Endodermal cell (in vitro differentiated cells): ENCODE measurements around the gene TDRD1. TPM values are rescaled to one million over a fixed set of nuclear protein-coding genes. Genes with fewer than 3 reads are reported as not detected.

Experiments
- DNase-seq: peaks from one replicate; pipeline ENCODE4 v3.0.0-alpha.2; 2017
- H3K27ac ChIP-seq: 2 replicates; pipeline ENCODE4 v1.5.1; 2013; ENCODE audit warnings: mild to moderate bottlenecking, low read depth, low read length, moderate library complexity
- H3K27me3 ChIP-seq: 2 replicates; pipeline ENCODE4 v1.6.1; 2013; ENCODE audit warnings: mild to moderate bottlenecking, low read length, moderate library complexity; ENCODE audit not compliant: insufficient read depth, control insufficient read depth, poor library complexity, severe bottlenecking
- H3K36me3 ChIP-seq: 2 replicates; pipeline ENCODE4 v1.7.0; 2013; ENCODE audit warnings: mild to moderate bottlenecking, low read length, moderate library complexity; ENCODE audit not compliant: control insufficient read depth, insufficient read depth
- H3K4me1 ChIP-seq: one replicate; pipeline ENCODE4 v1.7.0; 2013; ENCODE audit warnings: low read length; ENCODE audit not compliant: control insufficient read depth, insufficient read depth
- H3K4me3 ChIP-seq: 2 replicates; pipeline ENCODE4 v1.5.1; 2013; ENCODE audit warnings: mild to moderate bottlenecking, low read length, moderate library complexity
- H3K9ac ChIP-seq: 2 replicates; pipeline ENCODE4 v1.6.1; 2013; ENCODE audit warnings: mild to moderate bottlenecking, low read length, moderate library complexity; ENCODE audit not compliant: poor library complexity, severe bottlenecking; ENCODE audit errors: extremely low read depth
- H3K9me3 ChIP-seq: 2 replicates; pipeline ENCODE4 v1.6.1; 2013; ENCODE audit warnings: mild to moderate bottlenecking, low read length, moderate library complexity; ENCODE audit not compliant: control insufficient read depth
- H3K27ac Mint-ChIP-seq: 2 replicates; pipeline ENCODE4 v1.8.0; 2020; ENCODE audit warnings: mixed read lengths
- H3K27me3 Mint-ChIP-seq: 2 replicates; pipeline ENCODE4 v1.8.0; 2021; ENCODE audit warnings: mild to moderate bottlenecking, mixed read lengths; ENCODE audit not compliant: insufficient read depth
- H3K36me3 Mint-ChIP-seq: 2 replicates; pipeline ENCODE4 v1.8.0; 2020; ENCODE audit warnings: low read depth, mixed read lengths
- H3K4me1 Mint-ChIP-seq: 2 replicates; pipeline ENCODE4 v1.8.0; 2020; ENCODE audit warnings: mixed read lengths
- H3K4me3 Mint-ChIP-seq: 2 replicates; pipeline ENCODE4 v1.8.0; 2020; ENCODE audit warnings: mild to moderate bottlenecking, moderate library complexity, mixed read lengths
- H3K9me3 Mint-ChIP-seq: 2 replicates; pipeline ENCODE4 v1.8.0; 2020; ENCODE audit warnings: mild to moderate bottlenecking, mixed read lengths
- CTCF ChIP-seq: fragments of 200-600 bp; sonication (generic); conservative IDR thresholded peaks from 2 replicates; pipeline ENCODE4 v1.5.0; 2021; ENCODE audit warnings: antibody characterized with exemption, mild to moderate bottlenecking
- WGBS, 2 experiments: methylation state at CpG; one replicate each; pipeline versions ENCODE4 v1.1.5 to v1.1.7; 2013; ENCODE audit warnings: missing lambda C conversion rate in 2 of 2, mixed read lengths in 1 of 2; ENCODE audit not compliant: insufficient coverage in 1 of 2, insufficient read length in 1 of 2; 5-methylcytosine and 5-hydroxymethylcytosine counted together
- total RNA-seq, 2 donors: library from RNA; stranded (reverse); fragmentation: NEBNext Ultra II Directional in 1 of 2; extraction: Animal tissue kit (Norgen Biotek cat#: 25700) in 1 of 2; gene quantifications; 2 replicates in 1 of 2; 3 replicates in 1 of 2; pipeline ENCODE4 v1.2.1, GENCODE V29; 2021

The TDRD1 gene
- total RNA-seq, 2 donors from 2014 or later = 0.09 to 0.15 TPM

- no peak overlapping the region for H3K27ac ChIP-seq
- no peaks in the 10 kb centered on the region for H3K27me3 ChIP-seq
- H3K36me3 ChIP-seq = no peaks in the 10 kb centered on the region
- no peak for DNase-seq
- H3K4me3 Mint-ChIP-seq = no peak overlapping the region
- no peaks in the 10 kb centered on the region for H3K27me3 Mint-ChIP-seq
- no peaks in the 10 kb centered on the region for H3K4me1 ChIP-seq
- no peak overlapping the region for H3K4me3 ChIP-seq
- WGBS, 2 experiments = 94 to 96% methylated on average over 4 to 5 of the region's 5 CpGs
- no peak overlapping the region for H3K9ac ChIP-seq
- no peaks in the 10 kb centered on the region for H3K9me3 ChIP-seq
- no peak overlapping the region for H3K27ac Mint-ChIP-seq
- TF ChIP-seq CTCF = no peak
- H3K4me1 Mint-ChIP-seq = no peaks in the 10 kb centered on the region
- peaks cover 5% of the 10 kb centered on the region for H3K36me3 Mint-ChIP-seq
- H3K9me3 Mint-ChIP-seq = peaks cover 5% of the 10 kb centered on the region
These were observed 72.9 kb downstream of the TDRD1 start for GRCh38 chr10:114252092-114252491.

- WGBS, 2 experiments = 96 to 100% methylated on average over 3 of the region's 7 CpGs
These were observed 73.7 kb downstream of the TDRD1 start for GRCh38 chr10:114252883-114253282.

GRCh38 chr10:114255227-114255626 is 76.1 kb downstream of the TDRD1 start:
- Histone ChIP-seq H3K36me3 (no peaks in the 10 kb centered on the region), H3K27ac (no peak overlapping the region), H3K9me3 (no peaks in the 10 kb centered on the region), H3K9ac (no peak overlapping the region), H3K27me3 (no peaks in the 10 kb centered on the region), H3K4me3 (no peak overlapping the region), H3K4me1 (no peaks in the 10 kb centered on the region)
- no peak overlapping the region for H3K27ac Mint-ChIP-seq
- peaks cover 5% of the 10 kb centered on the region for H3K36me3 Mint-ChIP-seq
- no peak for DNase-seq
- no peak overlapping the region for H3K4me3 Mint-ChIP-seq
- H3K9me3 Mint-ChIP-seq = peaks cover 5% of the 10 kb centered on the region
- H3K27me3 Mint-ChIP-seq = no peaks in the 10 kb centered on the region
- peaks cover 12% of the 10 kb centered on the region for H3K4me1 Mint-ChIP-seq
- no peak for TF ChIP-seq CTCF
- WGBS, 2 experiments = 87% methylated on average over 1 of the region's 1 CpG; no CpG with 5 or more reads in 1 of the 2 experiments

More at GRCh38 chr10:114252883-114253282, 73.7 kb downstream of the TDRD1 start:
- Histone ChIP-seq H3K36me3 (no peaks in the 10 kb centered on the region), H3K4me3 (no peak overlapping the region), H3K9me3 (no peaks in the 10 kb centered on the region), H3K27ac (no peak overlapping the region), H3K4me1 (no peaks in the 10 kb centered on the region), H3K9ac (no peak overlapping the region), H3K27me3 (no peaks in the 10 kb centered on the region)
- H3K4me3 Mint-ChIP-seq = no peak overlapping the region
- H3K4me1 Mint-ChIP-seq = peaks cover 4% of the 10 kb centered on the region
- H3K36me3 Mint-ChIP-seq = peaks cover 5% of the 10 kb centered on the region
- TF ChIP-seq CTCF = no peak
- DNase-seq = no peak
- H3K27me3 Mint-ChIP-seq = no peaks in the 10 kb centered on the region
- no peak overlapping the region for H3K27ac Mint-ChIP-seq
- H3K9me3 Mint-ChIP-seq = peaks cover 5% of the 10 kb centered on the region
